BJ (cell line): ENCODE results near the gene CFAP54. TPM values are rescaled to one million over a fixed set of nuclear protein-coding genes. Genes with fewer than 3 reads are reported as not detected.

ENCODE experiments used
- CTCF ChIA-PET: fragments of 350-600 bp; formaldehyde crosslinking; extraction: SDS; loops from one replicate; lab custom pipeline; 2021; ENCODE audit warnings: antibody characterized with exemption, inconsistent platforms; lab: Yijun Ruan, JAX
- POLR2A ChIA-PET: fragments of 300-600 bp; sonication (Branson Sonifier 250); formaldehyde crosslinking; extraction: SDS; loops from one replicate; lab custom pipeline; 2021; ENCODE audit warnings: antibody characterized with exemption; lab: Charles Lee
- DNase-seq: peaks from one replicate; pipeline ENCODE4 v3.0.0-alpha.2; 2011; ENCODE audit warnings: low read depth
- H3K27me3 ChIP-seq: 2 replicates; pipeline ENCODE4 v1.6.0; 2011; ENCODE audit warnings: low read length; ENCODE audit not compliant: control insufficient read depth, insufficient read depth
- H3K36me3 ChIP-seq: 2 replicates; pipeline ENCODE4 v1.5.1; 2011; ENCODE audit warnings: low read length; ENCODE audit not compliant: control insufficient read depth, insufficient read depth
- H3K4me3 ChIP-seq: 2 replicates; pipeline ENCODE4 v1.5.1; 2011; ENCODE audit warnings: low read depth, mild to moderate bottlenecking, control low read depth, low read length
- CTCF ChIP-seq: IDR thresholded peaks from 2 replicates; pipeline ENCODE4 v1.5.1; 2011; ENCODE audit warnings: low read depth, mild to moderate bottlenecking, control low read depth, inconsistent platforms, low read length, moderate library complexity; ENCODE audit not compliant: insufficient read depth
- polyA plus RNA-seq: library from polyadenylated mRNA; depleted of rRNA; stranded (reverse); fragments of >200 nt; gene quantifications from 2 replicates; pipeline ENCODE4 v1.2.3, GENCODE V29; 2011

The CFAP54 gene
- polyA plus RNA-seq, 1 experiment, result 0.38 TPM

GRCh38 chr12:96506776-96507175 lies 17.4 kb downstream of the CFAP54 start:
- TF ChIP-seq CTCF, result no peak
- ChIA-PET POLR2A (no interaction called here), CTCF (interaction anchor here (0.9 kb wide), 1 partner anchor 14 kb away, joined by 3 read pairs; no protein-coding TSS in a partner anchor)
- no peaks in the 10 kb centered on the region for H3K36me3 ChIP-seq
- no peak overlapping the region for H3K4me3 ChIP-seq
- H3K27me3 ChIP-seq, result no peaks in the 10 kb centered on the region
- DNase-seq, result no peak

GRCh38 chr12:96510306-96510764 lies 21.0 kb downstream of the CFAP54 start:
- ChIA-PET CTCF (no interaction called here), POLR2A (no interaction called here)
- no peak for TF ChIP-seq CTCF
- no peaks in the 10 kb centered on the region for H3K27me3 ChIP-seq
- no peak for DNase-seq
- no peak overlapping the region for H3K4me3 ChIP-seq
- no peaks in the 10 kb centered on the region for H3K36me3 ChIP-seq

GRCh38 chr12:96513166-96513565 lies 23.8 kb downstream of the CFAP54 start:
- H3K4me3 ChIP-seq, result no peak overlapping the region
- CTCF ChIA-PET, result interaction anchor here (0.7 to 1.7 kb wide), 7 partner anchors 14 to 464 kb away, joined by 3 to 7 read pairs (median 4); partner anchors contain the start of genes CDK17 and CFAP54
- H3K36me3 ChIP-seq, result no peaks in the 10 kb centered on the region
- no peak for TF ChIP-seq CTCF
- H3K27me3 ChIP-seq, result no peaks in the 10 kb centered on the region
- POLR2A ChIA-PET, result no interaction called here
- DNase-seq, result no peak

DNA sequence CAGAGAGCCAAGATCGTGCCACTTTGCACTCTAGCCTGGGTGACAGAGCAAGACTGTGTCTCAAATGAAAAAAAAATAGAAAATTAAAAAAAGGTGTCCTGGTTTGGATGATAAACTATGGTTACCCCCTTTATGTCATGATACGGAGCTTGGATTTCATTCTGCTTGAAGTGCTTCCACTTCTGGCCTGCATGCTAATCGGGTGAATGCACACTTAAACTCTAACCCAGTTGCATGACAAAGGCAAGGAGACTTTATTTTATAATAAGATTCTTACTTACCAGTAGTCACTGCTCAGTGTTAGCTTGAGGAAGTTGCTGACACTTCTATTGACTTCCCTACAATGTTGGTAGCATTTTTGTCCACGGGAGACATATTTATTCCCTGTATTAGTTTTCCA lies 24.3 kb downstream of the CFAP54 start:
- Histone ChIP-seq H3K4me3 (no peak overlapping the region), H3K36me3 (no peaks in the 10 kb centered on the region), H3K27me3 (no peaks in the 10 kb centered on the region)
- DNase-seq, result no peak
- ChIA-PET POLR2A (no interaction called here), CTCF (interaction anchor here (0.7 to 1.7 kb wide), 7 partner anchors 14 to 465 kb away, joined by 3 to 7 read pairs (median 4); partner anchors contain the start of genes CDK17 and CFAP54)
- TF ChIP-seq CTCF, result no peak

DNA sequence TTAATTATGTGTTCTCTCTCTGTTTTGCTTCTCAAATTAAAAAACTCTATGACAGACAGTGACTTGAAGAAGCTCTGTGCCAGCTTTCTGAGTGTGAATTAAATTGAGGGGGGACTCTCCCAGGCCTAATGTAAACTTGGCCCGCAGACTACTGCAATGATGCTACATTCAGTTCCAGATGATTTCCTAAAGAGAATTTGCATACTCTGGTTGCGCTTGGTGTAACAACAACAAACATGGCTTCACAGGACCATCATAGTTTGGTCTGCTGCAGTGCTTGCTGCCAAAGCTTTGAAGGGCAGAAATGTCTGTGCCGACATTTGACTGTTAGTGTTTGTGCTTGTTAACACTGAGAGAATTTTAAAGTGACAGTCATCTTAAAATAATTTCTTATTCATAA lies 25.0 kb downstream of the CFAP54 start:
- Histone ChIP-seq H3K27me3 (no peaks in the 10 kb centered on the region), H3K36me3 (no peaks in the 10 kb centered on the region), H3K4me3 (no peak overlapping the region)
- POLR2A ChIA-PET, result no interaction called here
- no peak for DNase-seq
- CTCF ChIA-PET, result interaction anchor here (1.0 to 5.2 kb wide), 7 partner anchors 13 to 453 kb away, joined by 3 to 42 read pairs (median 6); partner anchors contain the start of genes CDK17 and CFAP54
- no peak for TF ChIP-seq CTCF
